SK-N-SH (cell line): ENCODE measurements around the gene C1S. TPM values are rescaled to one million over a fixed set of nuclear protein-coding genes. Genes with fewer than 3 reads are reported as not detected.

Experiments used
- CTCF ChIA-PET: fragments of 300-600, 350-600 bp; formaldehyde crosslinking; extraction: SDS; loops from one replicate; lab custom pipeline; 2021; lab: Yijun Ruan, JAX
- POLR2A ChIA-PET: fragments of 350-600 bp; sonication (Branson Sonifier 250); formaldehyde crosslinking; extraction: SDS; loops from one replicate; lab custom pipeline; 2020; ENCODE audit warnings: antibody characterized with exemption, inconsistent platforms; lab: Yijun Ruan, JAX
- DNase-seq: peaks from one replicate; pipeline ENCODE4 v3.0.0; 2012
- H2AFZ ChIP-seq: fragments of 200-600 bp; sonication (generic); 2 replicates; pipeline ENCODE4 v1.8.1; 2016; ENCODE audit warnings: antibody characterized with exemption, mild to moderate bottlenecking, low read depth
- H3F3A ChIP-seq: fragments of 200-600 bp; sonication (generic); replicated peaks from 2 replicates; pipeline ENCODE3; 2016; ENCODE audit warnings: antibody characterized with exemption, mild to moderate bottlenecking; ENCODE audit not compliant: insufficient read depth
- H3K27ac ChIP-seq, 2 experiments: fragments of 200-500 bp in 1 of 2; fragments of 200-600 bp in 1 of 2; sonication (Bioruptor generic) in 1 of 2; sonication (generic), shearing (Covaris generic) in 1 of 2; 2 replicates each; pipeline versions ENCODE4 v1.5.1 to v1.6.1; 2014 to 2016; ENCODE audit warnings: low read depth in 2 of 2, inconsistent platforms in 1 of 2, low read length in 1 of 2, mild to moderate bottlenecking in 1 of 2, mixed read lengths in 1 of 2
- H3K27me3 ChIP-seq: fragments of 200-600 bp; sonication (generic), shearing (Covaris generic); 2 replicates; pipeline ENCODE4 v1.6.1; 2016; ENCODE audit warnings: mixed run types; ENCODE audit not compliant: insufficient read depth
- H3K36me3 ChIP-seq, 2 experiments: fragments of 200-500 bp in 1 of 2; fragments of 200-600 bp in 1 of 2; sonication (Bioruptor generic) in 1 of 2; sonication (generic) in 1 of 2; replicated peaks in 1 of 2; 2 replicates each; pipeline versions ENCODE3 to v1.5.1; 2014 to 2016; ENCODE audit warnings: low read length in 1 of 2, mild to moderate bottlenecking in 1 of 2; ENCODE audit not compliant: insufficient read depth in 2 of 2, control insufficient read depth in 1 of 2
- H3K4me1 ChIP-seq, 2 experiments: fragments of 200-500 bp in 1 of 2; fragments of 200-600 bp in 1 of 2; sonication (Bioruptor generic) in 1 of 2; sonication (generic), shearing (Covaris generic) in 1 of 2; 2 replicates each; pipeline versions ENCODE4 v1.5.1 to v1.6.1; 2014 to 2016; ENCODE audit warnings: low read depth in 1 of 2, low read length in 1 of 2, mixed run types in 1 of 2; ENCODE audit not compliant: insufficient read depth in 2 of 2, control insufficient read depth in 1 of 2
- H3K4me2 ChIP-seq: fragments of 200-600 bp; sonication (generic), shearing (Covaris generic); 2 replicates; pipeline ENCODE4 v1.6.1; 2017; ENCODE audit warnings: mixed run types
- H3K4me3 ChIP-seq, 2 experiments: fragments of 200-500 bp in 1 of 2; fragments of 200-600 bp in 1 of 2; sonication (Bioruptor generic) in 1 of 2; sonication (generic), shearing (Covaris generic) in 1 of 2; 2 replicates each; pipeline versions ENCODE4 v1.5.1 to v1.8.1; 2014 to 2016; ENCODE audit warnings: low read depth in 2 of 2, inconsistent platforms in 1 of 2, low read length in 1 of 2, mild to moderate bottlenecking in 1 of 2, mixed read lengths in 1 of 2, moderate library complexity in 1 of 2
- H3K79me2 ChIP-seq: fragments of 200-600 bp; sonication (generic); 2 replicates; pipeline ENCODE4 v1.8.1; 2017; ENCODE audit warnings: mild to moderate bottlenecking; ENCODE audit not compliant: insufficient read depth
- H3K9ac ChIP-seq: fragments of 200-600 bp; sonication (generic); 2 replicates; pipeline ENCODE4 v1.6.1; 2017; ENCODE audit warnings: mixed run types
- H3K9me2 ChIP-seq: fragments of 200-600 bp; sonication (generic); 2 replicates; pipeline ENCODE4 v1.6.1; 2017; ENCODE audit warnings: mixed run types
- H3K9me3 ChIP-seq: fragments of 200-600 bp; sonication (generic); 2 replicates; pipeline ENCODE4 v1.6.1; 2017; ENCODE audit warnings: mixed run types, mild to moderate bottlenecking, moderate library complexity
- H4K20me1 ChIP-seq: fragments of 200-600 bp; sonication (generic); 2 replicates; pipeline ENCODE4 v1.6.1; 2017; ENCODE audit warnings: mild to moderate bottlenecking, mixed run types; ENCODE audit not compliant: insufficient read depth
- CTCF ChIP-seq: fragments of 200-600 bp; sonication (generic); IDR thresholded peaks from 2 replicates; pipeline ENCODE4 v1.6.1; 2017; ENCODE audit warnings: antibody characterized with exemption, mild to moderate bottlenecking, moderate library complexity
- ELF1 ChIP-seq: IDR thresholded peaks from 2 replicates; pipeline ENCODE4 v1.4.0; 2012
- EP300 ChIP-seq, 2 experiments: IDR thresholded peaks; 2 replicates each; pipeline versions ENCODE4 v1.4.0 to v1.6.1; 2012; ENCODE audit warnings: borderline replicate concordance in 1 of 2, low read depth in 1 of 2, low read length in 1 of 2
- FOSL2 ChIP-seq: IDR thresholded peaks from 2 replicates; pipeline ENCODE4 v1.4.0; 2012; ENCODE audit warnings: low read depth, mild to moderate bottlenecking, moderate library complexity, borderline replicate concordance
- FOXJ3 ChIP-seq: sonication (generic); formaldehyde crosslinking; IDR thresholded peaks from 2 replicates; pipeline ENCODE4 v1.5.1; 2020; ENCODE audit warnings: mild to moderate bottlenecking, missing genetic modification reagents
- GATA2 ChIP-seq: sonication (generic); formaldehyde crosslinking; IDR thresholded peaks from 2 replicates; pipeline ENCODE4 v1.5.0; 2020; ENCODE audit warnings: mild to moderate bottlenecking, missing genetic modification reagents
- JUND ChIP-seq: IDR thresholded peaks from 2 replicates; pipeline ENCODE4 v1.4.0; 2012
- MEF2A ChIP-seq: IDR thresholded peaks from 2 replicates; pipeline ENCODE4 v1.4.0; 2012; ENCODE audit warnings: low read depth, borderline replicate concordance
- NFIC ChIP-seq: IDR thresholded peaks from 2 replicates; pipeline ENCODE4 v1.4.0; 2012; ENCODE audit warnings: borderline replicate concordance
- NRF1 ChIP-seq: IDR thresholded peaks from 2 replicates; pipeline ENCODE4 v1.6.1; 2012; ENCODE audit warnings: low read depth, mild to moderate bottlenecking, low read length
- SMC3 ChIP-seq: IDR thresholded peaks from 2 replicates; pipeline ENCODE4 v1.6.1; 2012; ENCODE audit warnings: low read depth, low read length, improper control_type of control experiment
- TAF1 ChIP-seq: IDR thresholded peaks from 2 replicates; pipeline ENCODE4 v1.6.1; 2012; ENCODE audit warnings: low read depth, mild to moderate bottlenecking, low read length, moderate library complexity, borderline replicate concordance
- TCF12 ChIP-seq: IDR thresholded peaks from 2 replicates; pipeline ENCODE4 v1.4.0; 2012
- USF1 ChIP-seq: IDR thresholded peaks from 2 replicates; pipeline ENCODE4 v1.4.0; 2012; ENCODE audit warnings: low read depth, borderline replicate concordance
- WGBS: methylation state at CpG from one replicate; pipeline ENCODE4 v1.1.6; 2017; ENCODE audit warnings: low lambda C conversion rate; 5-methylcytosine and 5-hydroxymethylcytosine counted together
- polyA plus RNA-seq, 3 experiments: library from polyadenylated mRNA; depleted of rRNA; stranded (reverse); fragments of >200 nt; gene quantifications; 2 replicates each; pipeline ENCODE4 v1.2.3, GENCODE V29; 2012
- TF ChIP-seq, protein P1 (sequence below): IDR thresholded peaks from 2 replicates; pipeline ENCODE4; 2012
- TF ChIP-seq, protein P2 (sequence below): IDR thresholded peaks from 2 replicates; pipeline ENCODE4 v1.4.0; 2012; ENCODE audit warnings: low read depth, borderline replicate concordance
- TF ChIP-seq, protein P3 (sequence below): fragments of 150-350 bp; IDR thresholded peaks from 2 replicates; pipeline ENCODE4 v1.6.1; 2017; ENCODE audit warnings: antibody characterized with exemption, low read length, low read depth, borderline replicate concordance

The C1S gene
- polyA plus RNA-seq, 1 of the 3 experiments (the other 2 are of a cell fraction): 14.5 TPM

DNA sequence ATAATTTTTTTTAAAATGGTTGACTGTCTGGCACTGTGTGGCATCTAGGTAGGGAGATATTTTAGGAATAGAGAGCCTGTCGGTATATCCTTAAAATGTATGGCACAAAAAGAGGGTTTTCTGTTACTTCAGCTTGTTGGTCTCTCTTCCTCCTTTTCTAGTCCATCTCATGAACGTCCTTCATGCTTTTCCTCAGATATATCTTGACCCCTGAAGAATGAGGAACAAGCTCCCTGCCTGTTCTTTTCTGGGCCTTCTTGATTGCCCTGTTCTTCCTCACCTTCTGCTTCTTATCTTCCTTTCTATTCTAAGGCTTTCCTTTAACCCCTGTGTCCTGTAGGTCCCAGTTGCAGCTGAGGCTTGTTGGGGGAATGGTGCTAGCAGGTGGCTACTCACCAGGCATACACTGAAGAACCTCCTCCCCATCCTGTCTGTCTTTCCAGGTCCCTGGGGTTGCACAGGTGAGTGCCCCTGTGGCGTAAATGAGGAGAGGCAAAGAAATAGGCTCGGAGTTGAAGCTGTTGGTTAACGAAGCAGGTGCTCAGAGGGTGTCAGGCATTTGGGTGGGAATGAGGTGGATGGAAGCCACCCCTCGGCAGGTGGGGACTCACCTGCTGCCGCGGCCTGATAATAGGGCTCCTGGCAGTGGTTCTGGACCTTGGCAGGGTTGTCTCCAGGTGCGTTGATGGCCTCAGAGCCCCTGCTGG is 38.9 kb downstream of the C1S start:
- no peaks in the 10 kb centered on the region for H3K36me3 ChIP-seq
- H3K27ac ChIP-seq: no peak overlapping the region
- no peaks in the 10 kb centered on the region for H3K9me3 ChIP-seq
- CTCF ChIA-PET: interaction anchor here (0.6 to 2.1 kb wide), 4 partner anchors 9 to 155 kb away, joined by 3 to 10 read pairs (median 7); partner anchors contain the start of gene C1RL
- no peak overlapping the region for H3K9ac ChIP-seq
- 75% methylated on average over 9 of the region's 9 CpGs for WGBS
- H3K4me1 ChIP-seq: no peaks in the 10 kb centered on the region
- no peaks in the 10 kb centered on the region for H3K9me2 ChIP-seq
- no peak overlapping the region for H2AFZ ChIP-seq
- H3K4me3 ChIP-seq: no peak overlapping the region
- no peaks in the 10 kb centered on the region for H3K27me3 ChIP-seq
- POLR2A ChIA-PET: no interaction called here
- DNase-seq: no peak
- H4K20me1 ChIP-seq: no peaks in the 10 kb centered on the region
- no peaks in the 10 kb centered on the region for H3K79me2 ChIP-seq
- H3F3A ChIP-seq: no peaks in the 10 kb centered on the region
- no peak for TF ChIP-seq MEF2A
- TF ChIP-seq NRF1: no peak
- no peak for TF ChIP-seq TCF12
- TF ChIP-seq, protein P1, sequence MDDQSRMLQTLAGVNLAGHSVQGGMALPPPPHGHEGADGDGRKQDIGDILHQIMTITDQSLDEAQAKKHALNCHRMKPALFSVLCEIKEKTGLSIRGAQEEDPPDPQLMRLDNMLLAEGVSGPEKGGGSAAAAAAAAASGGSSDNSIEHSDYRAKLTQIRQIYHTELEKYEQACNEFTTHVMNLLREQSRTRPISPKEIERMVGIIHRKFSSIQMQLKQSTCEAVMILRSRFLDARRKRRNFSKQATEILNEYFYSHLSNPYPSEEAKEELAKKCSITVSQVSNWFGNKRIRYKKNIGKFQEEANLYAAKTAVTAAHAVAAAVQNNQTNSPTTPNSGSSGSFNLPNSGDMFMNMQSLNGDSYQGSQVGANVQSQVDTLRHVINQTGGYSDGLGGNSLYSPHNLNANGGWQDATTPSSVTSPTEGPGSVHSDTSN: no peak
- TF ChIP-seq SMC3: no peak
- TF ChIP-seq EP300 (IDR thresholded peaks at IDR 0.05; ENCODE audit: borderline replicate concordance in 1 of 2, low read depth in 1 of 2, low read length in 1 of 2): no peak
- TF ChIP-seq, protein P2, sequence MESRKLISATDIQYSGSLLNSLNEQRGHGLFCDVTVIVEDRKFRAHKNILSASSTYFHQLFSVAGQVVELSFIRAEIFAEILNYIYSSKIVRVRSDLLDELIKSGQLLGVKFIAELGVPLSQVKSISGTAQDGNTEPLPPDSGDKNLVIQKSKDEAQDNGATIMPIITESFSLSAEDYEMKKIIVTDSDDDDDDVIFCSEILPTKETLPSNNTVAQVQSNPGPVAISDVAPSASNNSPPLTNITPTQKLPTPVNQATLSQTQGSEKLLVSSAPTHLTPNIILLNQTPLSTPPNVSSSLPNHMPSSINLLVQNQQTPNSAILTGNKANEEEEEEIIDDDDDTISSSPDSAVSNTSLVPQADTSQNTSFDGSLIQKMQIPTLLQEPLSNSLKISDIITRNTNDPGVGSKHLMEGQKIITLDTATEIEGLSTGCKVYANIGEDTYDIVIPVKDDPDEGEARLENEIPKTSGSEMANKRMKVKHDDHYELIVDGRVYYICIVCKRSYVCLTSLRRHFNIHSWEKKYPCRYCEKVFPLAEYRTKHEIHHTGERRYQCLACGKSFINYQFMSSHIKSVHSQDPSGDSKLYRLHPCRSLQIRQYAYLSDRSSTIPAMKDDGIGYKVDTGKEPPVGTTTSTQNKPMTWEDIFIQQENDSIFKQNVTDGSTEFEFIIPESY: no peak
- no peak for TF ChIP-seq ELF1
- no peak for TF ChIP-seq TAF1
- H3K4me2 ChIP-seq: no peak overlapping the region

DNA sequence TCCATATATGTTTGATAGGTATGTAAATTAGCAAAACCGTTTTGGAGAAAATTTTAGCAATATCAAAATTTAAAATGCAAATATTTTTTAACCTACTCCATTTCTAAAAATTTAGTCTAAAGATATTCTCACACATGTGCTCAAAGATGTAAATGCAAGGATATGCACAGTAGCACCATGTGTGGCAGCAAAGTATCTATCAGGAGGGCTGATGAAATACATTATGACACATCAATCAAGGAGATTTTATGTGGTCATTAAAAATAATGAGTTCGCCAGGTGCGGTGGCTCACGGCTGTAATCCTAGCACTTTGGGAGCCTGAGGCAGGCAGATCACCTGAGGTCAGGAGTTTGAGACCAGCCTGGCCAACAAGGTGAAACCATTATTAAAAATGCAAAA is 39.7 kb downstream of the C1S start:
- no peak overlapping the region for H3K27ac ChIP-seq
- no peak overlapping the region for H3K4me2 ChIP-seq
- no peak for DNase-seq
- H2AFZ ChIP-seq: no peak overlapping the region
- no peak overlapping the region for H3K9ac ChIP-seq
- no peaks in the 10 kb centered on the region for H3K9me2 ChIP-seq
- no peaks in the 10 kb centered on the region for H3K79me2 ChIP-seq
- no peaks in the 10 kb centered on the region for H3K36me3 ChIP-seq
- H3F3A ChIP-seq: no peaks in the 10 kb centered on the region
- WGBS: 77% methylated on average over 4 of the region's 4 CpGs
- no peaks in the 10 kb centered on the region for H3K4me1 ChIP-seq
- no peaks in the 10 kb centered on the region for H3K27me3 ChIP-seq
- CTCF ChIA-PET: interaction anchor here (1.0 to 2.1 kb wide), 3 partner anchors 9 to 156 kb away, joined by 6 to 10 read pairs (median 8); partner anchors contain the start of gene C1RL
- H3K4me3 ChIP-seq: no peak overlapping the region
- POLR2A ChIA-PET: no interaction called here
- H3K9me3 ChIP-seq: no peaks in the 10 kb centered on the region
- H4K20me1 ChIP-seq: no peaks in the 10 kb centered on the region
- TF ChIP-seq NFIC: no peak
- TF ChIP-seq, protein P2: no peak
- TF ChIP-seq GATA2 (CRISPR knock-in tag): no peak
- no peak for TF ChIP-seq FOXJ3 (CRISPR knock-in tag)
- no peak for TF ChIP-seq FOSL2
- no peak for TF ChIP-seq USF1
- TF ChIP-seq, protein P3, sequence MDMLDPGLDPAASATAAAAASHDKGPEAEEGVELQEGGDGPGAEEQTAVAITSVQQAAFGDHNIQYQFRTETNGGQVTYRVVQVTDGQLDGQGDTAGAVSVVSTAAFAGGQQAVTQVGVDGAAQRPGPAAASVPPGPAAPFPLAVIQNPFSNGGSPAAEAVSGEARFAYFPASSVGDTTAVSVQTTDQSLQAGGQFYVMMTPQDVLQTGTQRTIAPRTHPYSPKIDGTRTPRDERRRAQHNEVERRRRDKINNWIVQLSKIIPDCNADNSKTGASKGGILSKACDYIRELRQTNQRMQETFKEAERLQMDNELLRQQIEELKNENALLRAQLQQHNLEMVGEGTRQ: no peak
- TF ChIP-seq EP300 (IDR thresholded peaks at IDR 0.05; ENCODE audit: borderline replicate concordance in 1 of 2, low read depth in 1 of 2, low read length in 1 of 2): no peak
- no peak for TF ChIP-seq MEF2A
- TF ChIP-seq SMC3: no peak
- no peak for TF ChIP-seq CTCF
- no peak for TF ChIP-seq JUND
